KMS-11 (cell line): ENCODE results near the gene RTEL1.

Source experiments
- H2AFZ ChIP-seq: fragments of 200-600 bp; sonication (generic); 2 replicates; pipeline ENCODE4 v1.6.1; 2016; ENCODE audit warnings: antibody characterized with exemption, mixed run types, low read depth
- H3K27ac ChIP-seq: fragments of 200-600 bp; sonication (generic); 2 replicates; pipeline ENCODE4 v1.6.1; 2016; ENCODE audit warnings: mild to moderate bottlenecking, mixed run types
- H3K27me3 ChIP-seq: fragments of 200-600 bp; sonication (generic); 2 replicates; pipeline ENCODE4 v1.6.1; 2017; ENCODE audit warnings: mild to moderate bottlenecking, low read depth, mixed run types, moderate library complexity; ENCODE audit not compliant: insufficient read depth
- H3K36me3 ChIP-seq: fragments of 200-600 bp; sonication (generic); 2 replicates; pipeline ENCODE4 v1.6.1; 2017; ENCODE audit warnings: mild to moderate bottlenecking, mixed run types; ENCODE audit not compliant: insufficient read depth
- H3K4me1 ChIP-seq: fragments of 200-600 bp; sonication (generic); 2 replicates; pipeline ENCODE4 v1.6.1; 2016; ENCODE audit warnings: mild to moderate bottlenecking, low read depth, mixed run types; ENCODE audit not compliant: poor library complexity, severe bottlenecking
- H3K4me2 ChIP-seq: fragments of 200-600 bp; sonication (generic); 2 replicates; pipeline ENCODE4 v1.7.0; 2016; ENCODE audit warnings: mild to moderate bottlenecking, mixed run types
- H3K4me3 ChIP-seq: fragments of 200-600 bp; sonication (generic); IDR thresholded peaks from 2 replicates; pipeline ENCODE4 v1.6.1; 2017; ENCODE audit warnings: low read depth, low read length, mixed read lengths; ENCODE audit not compliant: insufficient read depth
- H3K79me2 ChIP-seq: fragments of 200-600 bp; sonication (generic); 2 replicates; pipeline ENCODE4 v1.6.1; 2016; ENCODE audit warnings: low read depth, mixed run types; ENCODE audit not compliant: insufficient read depth
- H3K9ac ChIP-seq: fragments of 200-600 bp; sonication (generic); 2 replicates; pipeline ENCODE4 v1.6.1; 2016; ENCODE audit warnings: mild to moderate bottlenecking, mixed run types
- H4K20me1 ChIP-seq: fragments of 200-600 bp; sonication (generic); 2 replicates; pipeline ENCODE4 v1.6.1; 2016; ENCODE audit warnings: mild to moderate bottlenecking, mixed run types; ENCODE audit not compliant: insufficient read depth
- CTCF ChIP-seq: fragments of 200-600 bp; sonication (generic); conservative IDR thresholded peaks from 2 replicates; pipeline ENCODE4 v1.6.1; 2017; ENCODE audit warnings: low read depth, mild to moderate bottlenecking, antibody characterized with exemption, low read length, moderate library complexity, mixed read lengths

RTEL1 gene

GRCh38 chr20:63744574-63745423 is 86.7 kb downstream of the RTEL1 start:
- no peaks in the 10 kb centered on the region for H4K20me1 ChIP-seq
- TF ChIP-seq CTCF = no peak

GRCh38 chr20:63745424-63745805 is 87.3 kb downstream of the RTEL1 start:
- Histone ChIP-seq H3K36me3 (no peaks in the 10 kb centered on the region), H3K4me3 (no peak overlapping the region), H3K27ac (no peak overlapping the region), H2AFZ (no peak overlapping the region), H3K27me3 (peaks cover 24% of the 10 kb centered on the region; the same call in 1 of the 2 replicates), H4K20me1 (no peaks in the 10 kb centered on the region), H3K79me2 (no peaks in the 10 kb centered on the region), H3K4me1 (peaks cover 4% of the 10 kb centered on the region), H3K4me2 (no peak overlapping the region), H3K9ac (no peak overlapping the region)
- no peak for TF ChIP-seq CTCF

More at GRCh38 chr20:63744574-63745423, 86.7 kb downstream of the RTEL1 start:
- Histone ChIP-seq H3K9ac (no peak overlapping the region), H3K27ac (no peak overlapping the region), H2AFZ (no peak overlapping the region), H3K79me2 (no peaks in the 10 kb centered on the region), H3K36me3 (no peaks in the 10 kb centered on the region), H3K4me3 (no peak overlapping the region), H3K27me3 (peaks cover 18% of the 10 kb centered on the region; the same call in 1 of the 2 replicates), H3K4me1 (peaks cover 5% of the 10 kb centered on the region), H3K4me2 (no peak overlapping the region)
